ENCODE data around the gene CYBC1.
A peak's percentile ranks its signal among the peaks of the same experiment; 100 is the strongest.

Gene CYBC1

DNA sequence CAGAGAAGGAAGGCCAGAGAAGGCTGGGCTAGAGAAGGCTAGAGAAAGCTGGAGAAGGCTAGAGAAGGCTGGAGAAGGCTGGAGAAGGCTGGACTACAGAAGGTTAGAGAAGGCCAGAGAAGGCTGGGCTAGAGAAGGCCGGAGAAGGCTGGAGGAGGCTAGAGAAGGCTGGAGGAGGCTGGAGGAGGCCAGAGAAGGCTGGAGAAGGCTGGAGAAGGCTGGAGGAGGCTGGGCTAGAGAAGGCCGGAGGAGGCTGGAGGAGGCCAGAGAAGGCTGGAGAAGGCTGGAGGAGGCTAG lies 25.7 kb downstream of the CYBC1 start:
- no peak for DNase-seq (ENCODE audit: insufficient read length, low spot score)
- FAIRE-seq, result no peak
- TF ChIP-seq, protein P1, sequence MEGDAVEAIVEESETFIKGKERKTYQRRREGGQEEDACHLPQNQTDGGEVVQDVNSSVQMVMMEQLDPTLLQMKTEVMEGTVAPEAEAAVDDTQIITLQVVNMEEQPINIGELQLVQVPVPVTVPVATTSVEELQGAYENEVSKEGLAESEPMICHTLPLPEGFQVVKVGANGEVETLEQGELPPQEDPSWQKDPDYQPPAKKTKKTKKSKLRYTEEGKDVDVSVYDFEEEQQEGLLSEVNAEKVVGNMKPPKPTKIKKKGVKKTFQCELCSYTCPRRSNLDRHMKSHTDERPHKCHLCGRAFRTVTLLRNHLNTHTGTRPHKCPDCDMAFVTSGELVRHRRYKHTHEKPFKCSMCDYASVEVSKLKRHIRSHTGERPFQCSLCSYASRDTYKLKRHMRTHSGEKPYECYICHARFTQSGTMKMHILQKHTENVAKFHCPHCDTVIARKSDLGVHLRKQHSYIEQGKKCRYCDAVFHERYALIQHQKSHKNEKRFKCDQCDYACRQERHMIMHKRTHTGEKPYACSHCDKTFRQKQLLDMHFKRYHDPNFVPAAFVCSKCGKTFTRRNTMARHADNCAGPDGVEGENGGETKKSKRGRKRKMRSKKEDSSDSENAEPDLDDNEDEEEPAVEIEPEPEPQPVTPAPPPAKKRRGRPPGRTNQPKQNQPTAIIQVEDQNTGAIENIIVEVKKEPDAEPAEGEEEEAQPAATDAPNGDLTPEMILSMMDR (IDR thresholded peaks at IDR 0.05; ENCODE audit: insufficient read depth, missing control alignments), result no peak

DNA sequence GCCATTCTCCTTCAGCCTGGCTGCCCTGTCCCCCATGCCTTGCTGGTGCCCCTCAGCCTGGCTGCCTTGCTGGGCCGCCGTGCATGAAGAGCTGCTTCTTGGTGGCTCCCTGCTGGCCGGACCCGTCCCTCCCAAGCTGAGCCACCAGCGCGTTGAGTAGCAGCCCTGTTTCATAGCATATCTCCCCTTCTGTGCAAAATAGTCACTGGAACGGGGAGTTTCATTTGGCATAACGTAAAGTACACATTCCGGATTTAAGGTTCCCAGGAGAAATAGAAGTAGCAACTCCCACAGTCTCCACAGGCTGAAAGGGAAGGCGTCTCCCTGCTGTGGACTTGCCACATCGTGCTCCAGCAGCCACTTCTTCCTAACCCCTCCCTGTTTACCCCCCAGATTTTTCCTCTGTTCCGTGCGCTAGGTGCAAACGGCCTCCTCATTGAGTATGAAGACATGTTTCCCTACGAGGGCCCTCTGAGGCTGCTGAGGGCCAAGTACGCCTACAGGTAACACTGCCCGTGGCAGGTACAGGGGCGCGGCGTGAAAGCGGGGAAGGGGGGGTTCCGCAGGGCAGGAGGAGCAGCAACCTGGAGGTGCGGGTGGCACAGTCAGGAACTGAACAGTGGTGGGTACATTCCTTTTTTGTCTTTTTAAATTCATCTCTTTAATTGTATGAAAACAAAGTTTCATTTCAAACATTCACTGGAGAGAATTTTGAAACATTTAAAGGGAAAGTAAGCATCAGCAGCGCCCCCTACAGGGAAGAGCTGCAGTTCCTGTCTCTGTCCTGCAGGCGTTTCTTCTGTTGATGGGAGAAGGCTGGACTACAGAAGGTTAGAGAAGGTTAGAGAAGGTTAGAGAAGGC lies 26.3 kb downstream of the CYBC1 start:
- TF ChIP-seq, protein P1 (IDR thresholded peaks at IDR 0.05; ENCODE audit: insufficient read depth, missing control alignments), result peak; percentile 74
- FAIRE-seq (no peak), DNase-seq (ENCODE audit: insufficient read length, low spot score) (no peak)

DNA sequence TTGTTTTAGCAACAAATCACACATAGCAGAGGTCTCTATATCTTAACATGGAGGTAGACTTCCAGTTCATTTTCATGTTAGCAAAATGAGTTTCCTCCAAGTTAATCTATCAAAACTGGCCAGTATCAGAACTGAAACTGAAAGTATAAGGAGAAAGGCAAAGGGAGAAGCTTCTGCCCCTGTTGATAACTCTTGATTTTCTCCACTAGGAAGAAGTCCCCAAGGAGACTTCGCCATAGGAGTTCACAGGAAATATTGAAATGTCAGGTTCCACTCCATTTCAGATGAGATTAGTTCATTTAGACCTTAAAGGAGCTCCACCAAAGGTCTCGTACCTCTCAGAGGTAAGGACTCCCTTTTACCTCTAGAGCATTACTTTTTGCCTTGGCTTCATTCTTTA lies 31.0 kb downstream of the CYBC1 start:
- no peak for FAIRE-seq
- TF ChIP-seq, protein P1 (IDR thresholded peaks at IDR 0.05; ENCODE audit: insufficient read depth, missing control alignments), result no peak
- no peak for DNase-seq (ENCODE audit: insufficient read length, low spot score)

DNA sequence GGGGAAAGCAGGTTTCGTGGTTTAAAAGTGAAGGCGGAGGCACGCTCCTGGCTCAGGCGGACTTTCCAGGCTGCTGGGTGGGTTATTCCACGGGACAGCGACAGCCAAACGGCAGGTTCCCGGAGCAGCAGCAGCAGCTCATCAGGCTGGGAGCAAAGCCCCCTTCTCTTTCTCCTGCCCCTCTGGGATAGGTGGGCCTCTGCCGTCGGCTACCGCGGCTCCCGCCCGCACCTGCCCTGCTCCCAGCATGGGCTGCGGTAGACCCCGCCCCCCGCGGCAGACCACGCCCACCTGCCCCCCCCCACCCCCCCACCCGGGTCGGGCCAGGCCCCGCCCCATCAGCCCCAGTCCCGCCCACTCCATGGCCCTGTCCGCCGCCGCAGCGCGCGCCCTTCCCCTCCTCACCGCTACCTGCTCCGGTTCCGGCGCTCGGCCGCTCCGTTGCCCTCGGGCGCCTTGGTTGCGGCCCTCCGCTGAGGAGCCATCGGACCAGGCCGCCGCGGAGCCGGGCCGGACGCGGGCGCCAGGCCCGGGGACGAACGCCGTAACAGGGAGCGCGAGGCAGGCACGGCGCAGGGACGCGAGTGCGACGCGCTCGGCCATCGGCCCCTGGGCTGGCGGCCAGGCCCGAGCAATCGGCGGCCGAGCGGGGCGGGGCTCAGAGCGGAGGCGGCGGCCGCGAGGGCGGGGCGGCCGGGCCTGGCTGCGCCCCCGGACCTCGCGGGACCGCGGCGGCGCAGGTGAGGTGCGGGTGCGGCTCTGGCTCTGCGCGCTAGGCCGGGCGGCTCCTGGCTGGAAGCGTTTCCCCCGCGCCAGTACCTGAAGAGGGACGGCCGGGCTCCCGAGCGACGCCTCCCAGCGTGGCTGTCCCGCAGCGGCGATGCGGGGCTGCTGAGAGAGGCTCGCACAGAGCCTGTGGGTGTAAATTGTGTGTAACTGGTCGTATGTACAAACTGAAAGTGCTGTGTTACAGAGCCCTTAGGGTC lies 32.3 kb downstream of the CYBC1 start, which contains the start of the genes HEXD and OGFOD3:
Gene HEXD (plus strand): TSS at position 347 of the 986 bp plus-strand sequence. CDS start 1,453 bp downstream, outside the sequence.
Gene OGFOD3 (minus strand): TSS at position 586 of the 986 bp plus-strand sequence. CDS start 101 bp downstream, at position 485.
- FAIRE-seq, result no peak

DNA sequence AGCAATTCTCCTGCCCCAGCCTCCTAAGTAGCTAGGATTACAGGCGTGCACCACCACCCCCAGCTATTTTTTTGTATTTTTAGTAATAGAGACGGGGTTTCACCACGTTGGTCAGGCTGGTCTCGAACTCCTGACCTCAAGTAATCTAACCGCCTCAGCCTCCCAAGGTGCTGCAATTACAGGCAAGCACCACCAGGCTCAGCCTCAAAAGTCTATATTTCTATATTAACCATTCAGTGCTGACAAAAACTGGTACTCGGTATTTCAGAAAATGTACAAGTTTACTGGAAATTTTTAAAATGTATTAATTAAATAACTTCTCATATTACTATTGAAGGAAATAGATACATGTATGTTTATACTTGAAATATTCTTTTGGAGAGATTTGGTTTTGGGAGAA lies 33.8 kb downstream of the CYBC1 start:
- DNase-seq (ENCODE audit: insufficient read length, low spot score) (no peak), FAIRE-seq (no peak)
- TF ChIP-seq, protein P1 (IDR thresholded peaks at IDR 0.05; ENCODE audit: insufficient read depth, missing control alignments), result no peak

More for the DNA sequence above, 32.3 kb downstream of the CYBC1 start, which contains the start of the genes HEXD and OGFOD3:
- TF ChIP-seq, protein P1 (IDR thresholded peaks at IDR 0.05; ENCODE audit: insufficient read depth, missing control alignments), result no peak
- peak; percentile 86 for DNase-seq (ENCODE audit: insufficient read length, low spot score)

- no peak for DNase-seq (ENCODE audit: insufficient read length, low spot score)
- TF ChIP-seq, protein P1 (IDR thresholded peaks at IDR 0.05; ENCODE audit: insufficient read depth, missing control alignments), result no peak
- no peak for FAIRE-seq
Measured at GRCh38 chr17:82416264-82416663, 34.3 kb downstream of the CYBC1 start.
